Tibial nerve (tissue), 4 donors: ENCODE data around the gene FLG.

Experiments
- CTCF ChIP-seq, 5 experiments: fragments of 200-600 bp in 3 of 5; fragments of 450-650 bp in 2 of 5; sonication (generic) in 3 of 5; IDR thresholded peaks; one replicate each; pipeline ENCODE4 v1.5.1; 2016 to 2019; ENCODE audit warnings: antibody characterized with exemption in 5 of 5, mild to moderate bottlenecking in 3 of 5, moderate library complexity in 2 of 5
- EP300 ChIP-seq, 2 donors: sonication (generic); formaldehyde crosslinking; IDR thresholded peaks; one replicate each; pipeline ENCODE4 v1.6.1; 2017; ENCODE audit warnings: antibody characterized with exemption in 2 of 2, mild to moderate bottlenecking in 1 of 2

GRCh38 chr1:152367436-152367835 is 42.4 kb upstream of the FLG start:
- no peak for TF ChIP-seq EP300 (IDR thresholded peaks at IDR 0.05)
- TF ChIP-seq CTCF (IDR thresholded peaks at IDR 0.05) = no peak
